Activated T-cell treated with anti-CD3 and anti-CD28 coated beads, Interleukin-2, amount 50 U/mL, for 48 hours (primary cell): Measurements from ENCODE around the gene MYCBPAP.

Experiments used
- DNase-seq, 2 experiments: peaks; one replicate each; pipeline ENCODE4 v3.0.0-alpha.2; 2020

MYCBPAP gene

GRCh38 chr17:50540560-50541401 lies 32.5 kb downstream of the MYCBPAP start:
- no peak for DNase-seq

DNA sequence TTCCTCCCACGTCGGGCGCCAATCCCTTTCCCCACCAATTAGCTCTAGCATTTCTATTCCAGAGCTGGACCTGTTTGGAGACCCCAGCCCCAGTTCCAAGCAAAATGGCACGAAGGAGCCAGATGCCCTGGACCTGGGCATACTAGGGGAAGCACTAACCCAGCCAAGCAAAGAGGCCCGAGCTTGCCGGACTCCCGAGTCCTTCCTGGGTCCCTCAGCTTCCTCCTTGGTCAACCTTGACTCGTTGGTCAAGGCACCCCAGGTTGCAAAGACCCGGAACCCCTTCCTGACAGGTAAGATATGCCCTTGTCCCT lies 33.1 kb downstream of the MYCBPAP start:
- no peak for DNase-seq

DNA sequence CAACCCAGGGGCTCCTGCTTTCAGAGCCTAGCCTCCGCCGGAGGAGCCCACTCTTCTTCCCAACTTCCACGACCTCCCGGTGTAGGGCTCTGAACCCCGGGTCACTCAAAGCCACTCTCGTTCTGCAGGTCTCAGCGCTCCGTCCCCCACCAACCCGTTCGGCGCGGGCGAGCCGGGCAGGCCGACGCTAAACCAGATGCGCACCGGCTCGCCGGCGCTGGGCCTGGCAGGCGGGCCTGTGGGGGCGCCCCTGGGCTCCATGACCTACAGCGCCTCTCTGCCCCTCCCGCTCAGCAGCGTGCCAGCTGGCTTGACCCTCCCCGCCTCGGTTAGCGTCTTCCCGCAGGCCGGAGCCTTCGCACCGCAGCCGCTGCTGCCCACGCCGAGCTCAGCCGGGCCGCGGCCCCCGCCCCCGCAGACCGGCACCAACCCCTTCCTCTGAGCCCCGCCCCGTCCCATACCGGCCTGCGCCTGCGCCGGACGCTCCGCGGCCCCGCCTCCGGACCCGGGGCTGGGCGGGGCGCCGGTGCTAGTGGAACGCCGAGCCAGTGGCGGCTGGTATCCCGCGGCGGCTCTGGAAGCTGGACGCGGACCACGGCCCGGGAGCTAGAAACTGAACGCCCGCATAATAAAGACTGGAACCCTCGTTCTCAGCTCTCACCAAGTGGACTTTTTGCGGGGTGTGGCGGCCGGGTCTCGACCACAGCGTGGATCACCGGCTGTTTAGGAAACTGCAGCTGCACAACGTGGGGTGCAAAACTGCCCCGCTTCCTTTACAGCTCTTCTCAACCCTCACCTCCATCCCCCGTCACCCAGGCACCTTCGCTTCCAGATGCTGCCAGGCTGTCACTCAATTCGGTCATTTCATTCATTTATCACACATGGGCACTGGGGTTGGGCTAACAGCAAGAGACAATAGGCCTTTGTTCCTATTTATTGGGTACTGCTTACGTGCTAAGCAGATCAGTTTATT lies 33.8 kb downstream of the MYCBPAP start:
- DNase-seq, result peak; percentile 91 to 92

DNA sequence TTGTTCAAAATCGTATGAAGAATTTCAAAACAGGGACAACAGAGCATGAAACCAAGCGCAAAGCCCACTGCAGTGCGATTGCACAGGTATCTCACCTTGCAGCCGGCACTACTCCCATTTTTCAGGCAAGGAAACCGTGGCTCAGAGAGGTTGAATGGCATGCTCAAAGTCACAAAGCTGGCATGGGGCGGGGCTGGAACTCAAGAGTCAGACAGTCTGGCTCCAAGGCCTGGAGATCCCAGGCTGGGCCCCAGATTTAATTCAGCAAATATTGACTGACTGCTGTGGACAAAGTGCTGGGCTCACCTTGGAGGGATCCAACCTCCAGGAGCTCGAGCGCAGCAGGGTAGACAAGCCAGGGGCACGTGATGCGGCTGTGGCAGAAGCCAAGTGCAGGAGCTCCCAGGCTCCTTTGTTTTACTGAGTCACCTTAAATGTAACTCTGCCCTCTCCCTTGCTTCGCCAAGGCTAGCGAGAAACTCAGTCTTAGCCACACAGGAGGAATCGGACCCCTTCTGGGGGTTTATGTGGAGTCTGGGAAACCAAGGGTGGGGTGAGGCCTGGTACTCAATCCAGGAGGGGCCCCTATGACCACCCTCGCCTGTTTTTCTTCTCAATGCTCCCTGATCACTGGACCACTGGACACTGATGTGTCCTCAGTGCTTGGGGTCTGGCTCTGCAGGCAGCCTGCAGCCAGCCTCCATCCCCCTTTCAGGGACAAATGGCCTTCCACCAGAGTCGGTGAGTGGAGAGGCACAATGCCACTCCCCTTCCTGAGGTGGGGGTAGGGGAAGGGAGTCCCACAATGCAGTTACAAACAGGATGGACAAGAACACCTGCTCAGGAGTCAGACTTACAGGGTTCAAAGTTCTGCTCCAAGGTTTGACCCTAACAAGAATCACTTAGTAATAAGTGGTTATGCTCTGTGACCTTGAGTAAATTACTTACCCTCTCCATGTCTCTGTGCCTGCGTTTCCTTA lies 34.8 kb downstream of the MYCBPAP start:
- no peak for DNase-seq

DNA sequence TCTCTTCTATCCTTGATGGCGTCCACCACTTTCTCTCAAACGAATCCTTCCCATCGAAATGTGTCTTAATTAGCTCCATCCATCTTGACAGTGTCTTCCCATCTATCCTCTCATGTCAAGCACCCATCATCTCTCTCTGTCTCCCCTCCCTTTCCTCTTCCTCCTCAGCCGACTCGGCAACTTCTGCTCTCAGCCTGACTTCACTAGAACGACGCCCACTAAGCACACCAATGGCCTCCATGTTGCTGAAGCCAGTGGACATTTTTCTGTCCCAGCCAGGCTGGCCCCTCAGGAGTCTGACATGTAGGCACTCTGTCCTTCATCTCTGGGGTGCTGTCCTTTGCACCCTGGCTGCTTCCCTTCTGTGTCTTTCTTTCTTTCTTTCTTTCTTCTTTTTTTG lies 36.3 kb downstream of the MYCBPAP start:
- DNase-seq, result no peak

DNA sequence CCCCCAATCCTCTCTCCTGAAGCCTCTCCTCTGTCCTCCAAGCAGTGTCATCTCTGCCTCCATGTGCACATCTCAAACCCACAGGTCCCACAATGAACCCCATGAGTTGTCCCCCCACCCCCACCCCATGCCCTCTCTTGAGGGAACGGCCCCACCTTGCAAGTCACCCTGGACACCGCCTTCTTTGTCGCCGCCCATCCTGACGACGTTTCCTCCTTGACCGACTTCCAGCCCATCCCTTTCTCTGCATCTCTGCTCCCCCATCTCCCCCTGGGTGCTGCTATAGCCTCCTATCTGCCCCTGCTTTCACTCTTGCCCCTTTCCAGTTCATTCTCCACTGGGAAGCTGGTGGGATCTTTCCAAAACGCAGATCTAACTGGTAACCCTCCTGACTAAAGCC lies 37.1 kb downstream of the MYCBPAP start:
- DNase-seq, result no peak

GRCh38 chr17:50546701-50547034 lies 38.4 kb downstream of the MYCBPAP start:
- DNase-seq, result no peak

- DNase-seq, result peak; percentile 88 to 92
These were observed 38.9 kb downstream of the MYCBPAP start, which contains the start of gene SPATA20 for GRCh38 chr17:50547035-50547735. Gene SPATA20, plus strand, starts transcription at chr17:50547174. Its CDS starts 35 bp downstream, at chr17:50547209.

- no peak for DNase-seq
These were observed 39.5 kb downstream of the MYCBPAP start for GRCh38 chr17:50547736-50548083.

DNA sequence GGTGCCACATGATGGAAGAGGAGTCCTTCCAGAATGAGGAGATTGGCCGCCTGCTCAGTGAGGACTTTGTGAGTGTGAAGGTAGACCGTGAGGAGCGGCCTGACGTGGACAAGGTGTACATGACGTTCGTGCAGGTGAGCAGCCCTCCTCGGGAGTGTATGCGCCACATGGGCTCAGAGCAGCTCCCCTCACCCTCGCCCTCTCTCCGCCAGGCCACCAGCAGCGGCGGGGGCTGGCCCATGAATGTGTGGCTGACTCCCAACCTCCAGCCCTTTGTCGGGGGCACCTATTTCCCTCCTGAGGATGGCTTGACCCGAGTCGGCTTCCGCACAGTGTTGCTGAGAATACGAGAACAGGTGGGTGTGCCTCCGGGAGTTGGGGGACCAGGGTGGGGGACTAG lies 40.6 kb downstream of the MYCBPAP start:
- DNase-seq, result no peak

GRCh38 chr17:50549256-50549941 lies 41.2 kb downstream of the MYCBPAP start:
- DNase-seq, result no peak

DNA sequence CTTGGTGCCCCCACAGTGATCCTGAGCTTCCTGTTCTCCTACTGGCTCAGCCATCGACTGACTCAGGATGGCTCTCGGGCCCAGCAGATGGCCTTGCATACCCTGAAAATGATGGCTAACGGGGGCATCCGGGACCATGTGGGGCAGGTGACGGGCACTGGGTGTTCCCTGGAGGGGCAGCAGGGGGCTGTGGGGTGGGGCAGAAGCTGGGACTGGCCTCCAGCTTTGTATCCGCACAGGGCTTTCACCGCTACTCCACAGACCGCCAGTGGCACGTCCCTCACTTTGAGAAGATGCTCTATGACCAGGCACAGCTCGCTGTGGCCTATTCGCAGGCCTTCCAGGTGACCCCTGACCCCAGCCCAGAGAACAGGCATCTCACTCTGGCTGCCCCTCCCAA lies 41.7 kb downstream of the MYCBPAP start:
- DNase-seq, result no peak

GRCh38 chr17:50550661-50551432 lies 42.6 kb downstream of the MYCBPAP start:
- DNase-seq, result no peak

DNA sequence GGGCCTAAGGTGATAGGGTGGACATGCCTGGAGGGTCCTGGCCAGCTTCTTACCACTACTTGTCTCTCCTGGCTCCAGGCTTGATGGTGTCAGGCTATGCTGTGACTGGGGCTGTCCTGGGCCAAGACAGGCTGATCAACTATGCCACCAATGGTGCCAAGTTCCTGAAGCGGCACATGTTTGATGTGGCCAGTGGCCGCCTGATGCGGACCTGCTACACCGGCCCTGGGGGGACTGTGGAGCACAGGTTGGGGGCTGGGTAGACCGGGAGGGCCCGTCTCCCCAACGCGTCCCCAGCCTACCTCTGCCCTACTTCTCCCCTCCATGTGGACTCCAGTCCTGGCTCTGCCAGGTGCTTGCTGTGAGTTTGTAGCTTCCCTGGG lies 43.2 kb downstream of the MYCBPAP start:
- DNase-seq, result no peak

- no peak for DNase-seq
These were observed 43.6 kb downstream of the MYCBPAP start for GRCh38 chr17:50551884-50552283.

GRCh38 chr17:50554201-50554600 lies 46.0 kb downstream of the MYCBPAP start:
- no peak for DNase-seq

- no peak for DNase-seq
These were observed 48.6 kb downstream of the MYCBPAP start for GRCh38 chr17:50556803-50557202.

DNA sequence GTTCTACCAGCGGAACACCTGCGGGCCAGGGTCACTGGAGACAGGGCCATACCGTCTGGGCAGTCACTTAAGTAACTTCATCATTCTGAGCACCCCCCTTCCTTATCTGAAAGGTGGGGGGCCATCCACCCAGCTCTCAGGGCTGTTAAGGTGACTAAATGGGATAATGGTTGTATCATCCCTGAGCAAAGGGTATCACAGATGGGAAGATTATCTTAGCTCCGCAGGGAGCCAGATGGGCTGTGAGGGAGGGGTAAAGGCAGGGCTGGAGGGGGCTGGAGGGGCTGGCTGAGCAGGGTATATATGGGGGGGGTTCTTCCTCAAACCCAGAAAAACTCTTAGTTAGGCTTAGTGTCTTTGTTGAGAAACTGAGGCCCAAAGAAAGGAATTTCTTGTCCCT lies 49.4 kb downstream of the MYCBPAP start:
- DNase-seq, result no peak

DNA sequence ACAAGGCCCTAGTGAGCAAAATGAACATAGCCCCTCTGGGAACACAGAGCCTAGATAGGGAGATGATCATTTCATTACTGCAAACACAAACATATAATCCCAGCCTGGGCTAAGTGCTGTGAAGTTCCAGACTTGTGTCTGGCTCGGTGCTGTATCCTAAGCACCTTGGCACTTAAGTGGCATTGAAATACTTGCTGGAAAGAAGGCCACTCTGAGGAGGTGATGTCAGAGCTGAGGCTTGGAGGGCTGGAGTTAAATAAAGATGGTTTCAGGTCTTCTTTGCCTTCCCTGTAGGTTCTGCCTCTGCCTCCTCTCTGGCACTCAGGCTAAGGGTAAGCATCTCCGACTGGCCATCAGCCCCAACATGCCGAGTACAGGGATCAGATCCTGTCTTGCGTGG lies 49.9 kb downstream of the MYCBPAP start:
- no peak for DNase-seq

DNA sequence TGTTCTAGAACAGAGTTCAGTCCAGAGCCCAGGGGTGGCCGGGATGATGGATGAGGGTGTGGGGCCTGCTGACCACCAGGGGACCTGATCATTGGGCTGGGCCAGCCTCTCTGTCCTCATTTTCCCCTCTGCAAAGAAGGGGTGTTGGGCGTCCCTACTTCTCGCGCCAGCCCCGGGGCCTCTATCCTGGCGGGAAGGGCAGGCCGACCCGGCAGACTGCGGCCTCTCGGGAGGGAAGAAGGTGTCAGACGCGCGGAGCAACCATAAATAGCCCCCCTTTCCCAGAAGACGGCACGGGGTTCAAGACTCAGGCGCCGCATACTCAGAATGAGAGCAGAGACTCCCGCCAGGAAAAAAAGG lies 50.3 kb downstream of the MYCBPAP start:
- no peak for DNase-seq
